CD14-positive monocyte (primary cell): ENCODE results near the gene SLCO2B1. TPM values are rescaled to one million over a fixed set of nuclear protein-coding genes. Genes with fewer than 3 reads are reported as not detected.

ENCODE experiments used
- DNase-seq, 3 donors: peaks; one replicate each; pipeline ENCODE4 v3.0.0-alpha.2; 2011 to 2022
- H2AFZ ChIP-seq: 2 replicates; pipeline ENCODE4 v1.6.0; 2012; ENCODE audit warnings: mild to moderate bottlenecking, low read depth, low read length, inconsistent platforms; ENCODE audit not compliant: insufficient read depth, poor library complexity, severe bottlenecking
- H3K27ac ChIP-seq, 2 donors: 1 replicate in 1 of 2; 2 replicates in 1 of 2; pipeline ENCODE4 v1.5.1; 2012 to 2013; ENCODE audit warnings: low read length in 2 of 2, control low read depth in 1 of 2, inconsistent platforms in 1 of 2, low read depth in 1 of 2, mild to moderate bottlenecking in 1 of 2
- H3K27me3 ChIP-seq, 2 donors: one replicate each; pipeline versions ENCODE4 v1.6.0 to v1.6.1; 2011 to 2013; ENCODE audit warnings: low read length in 2 of 2; ENCODE audit not compliant: control insufficient read depth in 2 of 2, insufficient read depth in 2 of 2
- H3K36me3 ChIP-seq, 2 donors: replicated peaks in 1 of 2; 1 replicate in 1 of 2; 2 replicates in 1 of 2; pipeline versions ENCODE4 v1.5.1 to v1.6.1; 2012 to 2013; ENCODE audit warnings: low read length in 2 of 2, control low read depth in 1 of 2, inconsistent platforms in 1 of 2, mild to moderate bottlenecking in 1 of 2; ENCODE audit not compliant: insufficient read depth in 2 of 2, control insufficient read depth in 1 of 2
- H3K4me1 ChIP-seq, 2 donors: 1 replicate in 1 of 2; 2 replicates in 1 of 2; pipeline versions ENCODE4 v1.5.1 to v1.6.1; 2012 to 2013; ENCODE audit warnings: low read length in 2 of 2, control low read depth in 1 of 2, inconsistent platforms in 1 of 2, mild to moderate bottlenecking in 1 of 2, moderate library complexity in 1 of 2; ENCODE audit not compliant: insufficient read depth in 2 of 2, control insufficient read depth in 1 of 2
- H3K4me2 ChIP-seq: replicated peaks from 2 replicates; pipeline ENCODE3; 2012; ENCODE audit warnings: low read length, moderate library complexity, mild to moderate bottlenecking; ENCODE audit not compliant: poor library complexity, severe bottlenecking; ENCODE audit errors: extremely low read depth
- H3K4me3 ChIP-seq, 3 experiments: fragments of 200-600 bp in 1 of 3; sonication (generic) in 1 of 3; replicated peaks in 1 of 3; 1 replicate in 2 of 3; 2 replicates in 1 of 3; pipeline ENCODE4 v1.5.1; 2011 to 2013; ENCODE audit warnings: low read length in 3 of 3, mild to moderate bottlenecking in 3 of 3, control low read depth in 2 of 3, low read depth in 2 of 3, inconsistent platforms in 1 of 3, moderate library complexity in 1 of 3
- H3K79me2 ChIP-seq: 2 replicates; pipeline ENCODE4 v1.6.0; 2012; ENCODE audit warnings: mild to moderate bottlenecking, control low read depth, inconsistent platforms, low read length, moderate library complexity; ENCODE audit not compliant: insufficient read depth
- H3K9ac ChIP-seq: 2 replicates; pipeline ENCODE4 v1.6.0; 2017; ENCODE audit warnings: low read length, mild to moderate bottlenecking; ENCODE audit not compliant: insufficient read depth, poor library complexity, severe bottlenecking
- H3K9me3 ChIP-seq, 2 donors: replicated peaks in 1 of 2; 1 replicate in 1 of 2; 2 replicates in 1 of 2; pipeline versions ENCODE4 v1.5.1 to v1.6.1; 2012 to 2013; ENCODE audit warnings: low read length in 2 of 2, control low read depth in 1 of 2; ENCODE audit not compliant: control insufficient read depth in 1 of 2, insufficient read depth in 1 of 2
- H4K20me1 ChIP-seq: 2 replicates; pipeline ENCODE4 v1.6.0; 2012; ENCODE audit warnings: mild to moderate bottlenecking, low read length, control low read depth, moderate library complexity; ENCODE audit not compliant: insufficient read depth
- H3K27ac Mint-ChIP-seq, 7 donors: one replicate each; pipeline ENCODE4 v1.8.0; 2020; ENCODE audit warnings: mild to moderate bottlenecking in 7 of 7, mixed read lengths in 7 of 7, moderate library complexity in 6 of 7, inconsistent platforms in 2 of 7
- H3K27me3 Mint-ChIP-seq, 3 donors: one replicate each; pipeline ENCODE4 v1.8.0; 2021 to 2022; ENCODE audit warnings: low read depth in 3 of 3, mild to moderate bottlenecking in 3 of 3, mixed read lengths in 3 of 3, moderate library complexity in 3 of 3, inconsistent platforms in 1 of 3
- H3K36me3 Mint-ChIP-seq, 2 donors: one replicate each; pipeline ENCODE4 v1.8.0; 2020; ENCODE audit warnings: mixed read lengths in 2 of 2, inconsistent platforms in 1 of 2, mild to moderate bottlenecking in 1 of 2
- H3K4me1 Mint-ChIP-seq: one replicate; pipeline ENCODE4 v1.8.0; 2020; ENCODE audit warnings: mild to moderate bottlenecking, mixed read lengths
- H3K4me3 Mint-ChIP-seq, 2 donors: one replicate each; pipeline ENCODE4 v1.8.0; 2020; ENCODE audit warnings: mild to moderate bottlenecking in 2 of 2, mixed read lengths in 2 of 2, moderate library complexity in 1 of 2
- H3K9me3 Mint-ChIP-seq, 7 donors: one replicate each; pipeline ENCODE4 v1.8.0; 2020 to 2022; ENCODE audit warnings: mixed read lengths in 7 of 7, mild to moderate bottlenecking in 6 of 7, moderate library complexity in 6 of 7, inconsistent platforms in 2 of 7
- CTCF ChIP-seq: fragments of 200-600 bp; IDR thresholded peaks from one replicate; pipeline ENCODE4 v1.8.0; 2022; ENCODE audit warnings: antibody characterized with exemption, mild to moderate bottlenecking
- WGBS: methylation state at CpG from one replicate; pipeline ENCODE4 v1.1.5; 2013; ENCODE audit warnings: missing lambda C conversion rate; ENCODE audit not compliant: insufficient coverage; 5-methylcytosine and 5-hydroxymethylcytosine counted together
- intact Hi-C, 2 donors: fragments of 100-400 bp; cut with micrococcal nuclease; formaldehyde crosslinking; loops; one replicate each; pipeline versions ENCODE4 v1.15.0 to v1.15.1; 2023
- polyA plus RNA-seq, 3 donors: library from polyadenylated mRNA; depleted of rRNA in 1 of 3; unstranded in 2 of 3; stranded (reverse) in 1 of 3; fragments of 300-500 nt in 2 of 3; fragments of >200 nt in 1 of 3; fragmentation: Illumina TruSeq in 2 of 3; gene quantifications; 1 replicate in 2 of 3; 2 replicates in 1 of 3; pipeline ENCODE4 v1.2.3, GENCODE V29; 2012 to 2021

The SLCO2B1 gene
- polyA plus RNA-seq, 3 donors, result 0.13 to 0.47 TPM; not detected in 1

GRCh38 chr11:75190652-75191329, 39.9 kb downstream of the SLCO2B1 start:
- Histone ChIP-seq H3K9me3 (no peaks in the 10 kb centered on the region), H4K20me1 (no peaks in the 10 kb centered on the region), H3K9ac (no peak overlapping the region), H3K36me3 (no peaks in the 10 kb centered on the region), H3K4me3 (no peak overlapping the region), H2AFZ (no peak overlapping the region), H3K4me2 (no peak overlapping the region), H3K27me3 (peaks cover 2 to 7% of the 10 kb centered on the region in 2 donors), H3K27ac (no peak overlapping the region), H3K79me2 (no peaks in the 10 kb centered on the region), H3K4me1 (peaks cover 12 to 16% of the 10 kb centered on the region in 2 donors)
- Mint-ChIP-seq H3K4me3 (no peak overlapping the region), H3K36me3 (no peaks in the 10 kb centered on the region), H3K9me3 (peaks cover 0 to 3% (median 0%) of the 10 kb centered on the region in 7 donors), H3K27me3 (peaks cover 14 to 38% (median 16%) of the 10 kb centered on the region in 3 donors), H3K4me1 (peaks cover 23% of the 10 kb centered on the region), H3K27ac (peak overlapping the region in 1 of 7 donors; percentile 18)
- no peak for DNase-seq
- no peak for TF ChIP-seq CTCF
- intact Hi-C loops, result no loop called here
- 93% methylated on average over 2 of the region's 2 CpGs for WGBS

DNA sequence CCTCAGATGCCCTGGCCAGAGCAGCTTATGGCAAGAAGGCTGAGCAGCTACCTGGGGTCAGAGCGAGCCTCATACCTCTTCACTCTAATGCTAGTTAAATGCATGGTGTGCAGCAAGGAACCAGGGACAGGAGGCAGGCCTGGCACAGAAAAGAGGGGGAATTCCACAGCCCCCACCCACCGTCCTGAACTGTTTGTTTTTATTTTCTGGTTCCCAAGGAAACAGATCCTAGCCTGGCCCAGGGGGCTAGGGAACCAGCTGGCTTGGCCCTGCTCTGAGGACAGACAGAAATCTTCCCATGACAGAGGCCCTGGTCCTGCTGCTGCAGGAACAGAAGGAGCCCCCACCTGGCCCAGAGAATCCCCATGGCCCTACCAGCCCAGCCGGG, 40.4 kb downstream of the SLCO2B1 start:
- intact Hi-C loops, result no loop called here
- no peak overlapping the region for H3K4me3 Mint-ChIP-seq
- DNase-seq, result no peak

More for the DNA sequence above, 40.4 kb downstream of the SLCO2B1 start:
- Histone ChIP-seq H3K27ac (no peak overlapping the region), H3K9me3 (no peaks in the 10 kb centered on the region), H3K4me2 (no peak overlapping the region), H4K20me1 (no peaks in the 10 kb centered on the region), H3K27me3 (peaks cover 2 to 7% of the 10 kb centered on the region in 2 donors), H3K36me3 (no peaks in the 10 kb centered on the region), H3K9ac (no peak overlapping the region), H2AFZ (no peak overlapping the region), H3K79me2 (no peaks in the 10 kb centered on the region), H3K4me1 (peaks cover 15 to 17% of the 10 kb centered on the region in 2 donors), H3K4me3 (no peak overlapping the region)
- peaks cover 26% of the 10 kb centered on the region for H3K4me1 Mint-ChIP-seq
- no peak overlapping the region for H3K27ac Mint-ChIP-seq
- H3K36me3 Mint-ChIP-seq, result no peaks in the 10 kb centered on the region
- TF ChIP-seq CTCF, result no peak
- peaks cover 0 to 3% (median 0%) of the 10 kb centered on the region in 7 donors for H3K9me3 Mint-ChIP-seq
- WGBS, result no CpG with 5 or more reads among the region's 3 CpGs
- peaks cover 14 to 38% (median 17%) of the 10 kb centered on the region in 3 donors for H3K27me3 Mint-ChIP-seq
